Measurements from ENCODE around the gene GRB14. TPM values are rescaled to one million over a fixed set of nuclear protein-coding genes. Genes with fewer than 3 reads are reported as not detected.

The GRB14 gene
- total and polyA plus RNA-seq, 10 of the 15 experiments (the other 5 are each of a cell fraction or from before 2014, with no cell fraction given) = not detected

- H3K9ac ChIP-seq (ENCODE audit: control insufficient read depth, insufficient read depth, low read length) = no peak overlapping the region
- H3K36me3 ChIP-seq (ENCODE audit: control insufficient read depth in 2 of 2, insufficient read depth in 2 of 2, low read length in 1 of 2) = no peaks in the 10 kb centered on the region
- DNase-seq (ENCODE audit: low read depth, low spot score) (no peak), FAIRE-seq (no peak), ATAC-seq (no peak)
- CTCF ChIA-PET = interaction anchor here (1.4 kb wide), 1 partner anchor 45 kb away, joined by 3 read pairs; no protein-coding TSS in a partner anchor
- SMC1A ChIA-PET (ENCODE audit: uncharacterized antibody, unreplicated experiment) = no interaction called here
- H3K4me2 ChIP-seq (ENCODE audit: control insufficient read depth, insufficient read depth) = no peak overlapping the region
- POLR2A ChIA-PET = no interaction called here
- H3K27me3 ChIP-seq (replicated peaks in 1 of 2; ENCODE audit: control insufficient read depth in 2 of 2, insufficient read depth in 2 of 2, low read length in 1 of 2) = no peaks in the 10 kb centered on the region
- no TSS peak for BruUV-seq (replicated peaks)
- H3K9me3 ChIP-seq (replicated peaks; ENCODE audit: control insufficient read depth, insufficient read depth, low read length) = no peaks in the 10 kb centered on the region
- in situ Hi-C loops (cut with MboI) = no loop called here
- intact Hi-C loops (cut with micrococcal nuclease; ENCODE audit: unreplicated experiment) = loop anchor here (10.0 kb wide), 1 partner anchor 1440 kb away; no protein-coding TSS in a partner anchor
- TF ChIP-seq USF2 (IDR thresholded peaks at IDR 0.05; ENCODE audit: borderline replicate concordance, low read depth, low read length) (no peak), SMAD1 (IDR thresholded peaks at IDR 0.05; ENCODE audit: low read depth, partially characterized antibody) (no peak), ZBTB33 (IDR thresholded peaks at IDR 0.05) (no peak), RBBP5 (conservative IDR thresholded peaks at IDR 0.05) (no peak), MYC (IDR thresholded peaks at IDR 0.05; ENCODE audit: insufficient read depth, insufficient read length, insufficient replicate concordance, low read length, severe bottlenecking) (no peak), NKRF (conservative IDR thresholded peaks at IDR 0.05) (no peak), RAD21 (IDR thresholded peaks at IDR 0.05; ENCODE audit: insufficient read depth, low read depth, low read length) (no peak)
- H3K79me2 ChIP-seq (ENCODE audit: control insufficient read depth, insufficient read depth, low read length) = no peaks in the 10 kb centered on the region
- no peaks in the 10 kb centered on the region for H3K4me1 ChIP-seq (ENCODE audit: control insufficient read depth, insufficient read depth, low read length)
- RAD21 ChIA-PET (ENCODE audit: unreplicated experiment) = no interaction called here
- no peak overlapping the region for H3K27ac ChIP-seq (ENCODE audit: control insufficient read depth, insufficient read depth)
- WGBS (ENCODE audit: insufficient coverage, insufficient replicate concordance, low lambda C conversion rate, missing lambda C conversion rate) = 18% methylated on average over 2 of the region's 2 CpGs
- no peak overlapping the region for H2AFZ ChIP-seq (ENCODE audit: control insufficient read depth, low read depth, low read length)
- no peak overlapping the region for H3K4me3 ChIP-seq
- H4K20me1 ChIP-seq (ENCODE audit: control insufficient read depth, insufficient read depth) = no peaks in the 10 kb centered on the region
Observed at GRCh38 chr2:164605295-164605694, 16.0 kb downstream of the GRB14 start.

Data from GM12878 (cell line).